ENCODE measurements around the gene TTLL8.

The TTLL8 gene

GRCh38 chr22:50070366-50070765 is 12.3 kb upstream of the TTLL8 start:
- TF ChIP-seq CTCF (IDR thresholded peaks at IDR 0.05; ENCODE audit: low read length) (no peak), EZH2 (IDR thresholded peaks at IDR 0.05; ENCODE audit: borderline replicate concordance, low read length) (no peak)
- no peaks in the 10 kb centered on the region for H3K27me3 ChIP-seq (ENCODE audit: insufficient read depth, low read length)
- H2AFZ ChIP-seq (ENCODE audit: low read length), result no peak overlapping the region
- no peaks in the 10 kb centered on the region for H3K36me3 ChIP-seq (ENCODE audit: insufficient read depth, low read length)
- no peak overlapping the region for H3K9ac ChIP-seq (ENCODE audit: low read length)
- H4K20me1 ChIP-seq (ENCODE audit: insufficient read depth, low read length), result no peaks in the 10 kb centered on the region
- no peaks in the 10 kb centered on the region for H3K9me2 ChIP-seq (ENCODE audit: low read depth, low read length)
- peaks cover 25% of the 10 kb centered on the region for H3K4me1 ChIP-seq (ENCODE audit: insufficient read depth, low read length, severe bottlenecking)
- no peaks in the 10 kb centered on the region for H3K9me3 ChIP-seq (ENCODE audit: low read length)
- H3F3A ChIP-seq (ENCODE audit: insufficient read depth, low read length), result no peaks in the 10 kb centered on the region
- no peak overlapping the region for H3K27ac ChIP-seq (ENCODE audit: low read depth, low read length, poor library complexity, severe bottlenecking)
- no peaks in the 10 kb centered on the region for H3K79me2 ChIP-seq (ENCODE audit: insufficient read depth, low read length)
- no peak overlapping the region for H3K4me3 ChIP-seq (ENCODE audit: low read depth, low read length, poor library complexity, severe bottlenecking)
- H3K4me2 ChIP-seq (ENCODE audit: low read length), result no peak overlapping the region

GRCh38 chr22:50068096-50068495 is 10.0 kb upstream of the TTLL8 start:
- TF ChIP-seq CTCF (IDR thresholded peaks at IDR 0.05; ENCODE audit: low read length), result no peak
- TF ChIP-seq EZH2 (IDR thresholded peaks at IDR 0.05; ENCODE audit: borderline replicate concordance, low read length), result no peak
- no peaks in the 10 kb centered on the region for H3K36me3 ChIP-seq (ENCODE audit: insufficient read depth, low read length)
- H3K4me3 ChIP-seq (ENCODE audit: low read depth, low read length, poor library complexity, severe bottlenecking), result no peak overlapping the region
- H3K9me3 ChIP-seq (ENCODE audit: low read length), result no peaks in the 10 kb centered on the region
- H4K20me1 ChIP-seq (ENCODE audit: insufficient read depth, low read length), result no peaks in the 10 kb centered on the region
- no peak overlapping the region for H3K27ac ChIP-seq (ENCODE audit: low read depth, low read length, poor library complexity, severe bottlenecking)
- no peaks in the 10 kb centered on the region for H3K9me2 ChIP-seq (ENCODE audit: low read depth, low read length)
- no peaks in the 10 kb centered on the region for H3K79me2 ChIP-seq (ENCODE audit: insufficient read depth, low read length)
- no peak overlapping the region for H2AFZ ChIP-seq (ENCODE audit: low read length)
- H3K27me3 ChIP-seq (ENCODE audit: insufficient read depth, low read length), result no peaks in the 10 kb centered on the region
- H3K9ac ChIP-seq (ENCODE audit: low read length), result no peak overlapping the region
- H3K4me1 ChIP-seq (ENCODE audit: insufficient read depth, low read length, severe bottlenecking), result peaks cover 25% of the 10 kb centered on the region
- H3F3A ChIP-seq (ENCODE audit: insufficient read depth, low read length), result no peaks in the 10 kb centered on the region
- H3K4me2 ChIP-seq (ENCODE audit: low read length), result no peak overlapping the region

DNA sequence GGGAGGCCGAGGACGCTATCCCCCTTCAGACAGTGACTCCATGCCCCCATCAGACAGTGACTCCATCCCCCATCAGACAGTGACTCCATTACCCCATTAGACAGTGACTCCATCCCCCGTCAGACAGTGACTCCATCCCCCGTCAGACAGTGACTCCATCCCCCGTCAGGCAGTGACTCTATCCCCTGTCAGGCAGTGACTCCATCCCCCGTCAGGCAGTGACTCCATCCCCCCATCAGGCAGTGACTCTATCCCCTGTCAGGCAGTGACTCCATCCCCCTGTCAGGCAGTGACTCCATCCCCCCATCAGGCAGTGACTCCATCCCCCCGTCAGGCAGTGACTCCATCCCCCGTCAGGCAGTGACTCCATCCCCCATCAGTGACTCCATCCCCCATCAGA is 9.1 kb upstream of the TTLL8 start:
- no peaks in the 10 kb centered on the region for H3K27me3 ChIP-seq (ENCODE audit: insufficient read depth, low read length)
- no peaks in the 10 kb centered on the region for H3K9me2 ChIP-seq (ENCODE audit: low read depth, low read length)
- H3K4me2 ChIP-seq (ENCODE audit: low read length), result no peak overlapping the region
- no peaks in the 10 kb centered on the region for H3K79me2 ChIP-seq (ENCODE audit: insufficient read depth, low read length)
- H3K36me3 ChIP-seq (ENCODE audit: insufficient read depth, low read length), result no peaks in the 10 kb centered on the region
- H3K4me3 ChIP-seq (ENCODE audit: low read depth, low read length, poor library complexity, severe bottlenecking), result no peak overlapping the region
- no peaks in the 10 kb centered on the region for H4K20me1 ChIP-seq (ENCODE audit: insufficient read depth, low read length)
- no peak overlapping the region for H3K9ac ChIP-seq (ENCODE audit: low read length)
- TF ChIP-seq CTCF (IDR thresholded peaks at IDR 0.05; ENCODE audit: low read length) (no peak), EZH2 (IDR thresholded peaks at IDR 0.05; ENCODE audit: borderline replicate concordance, low read length) (no peak)
- peak overlapping the region; percentile 25 for H3K27ac ChIP-seq (ENCODE audit: low read depth, low read length, poor library complexity, severe bottlenecking)
- no peak overlapping the region for H2AFZ ChIP-seq (ENCODE audit: low read length)
- H3K4me1 ChIP-seq (ENCODE audit: insufficient read depth, low read length, severe bottlenecking), result peaks cover 17% of the 10 kb centered on the region
- H3K9me3 ChIP-seq (ENCODE audit: low read length), result no peaks in the 10 kb centered on the region
- H3F3A ChIP-seq (ENCODE audit: insufficient read depth, low read length), result no peaks in the 10 kb centered on the region

Measured in OCI-LY1 (cell line).